ENCODE data around the gene LHFPL3.

LHFPL3 gene

DNA sequence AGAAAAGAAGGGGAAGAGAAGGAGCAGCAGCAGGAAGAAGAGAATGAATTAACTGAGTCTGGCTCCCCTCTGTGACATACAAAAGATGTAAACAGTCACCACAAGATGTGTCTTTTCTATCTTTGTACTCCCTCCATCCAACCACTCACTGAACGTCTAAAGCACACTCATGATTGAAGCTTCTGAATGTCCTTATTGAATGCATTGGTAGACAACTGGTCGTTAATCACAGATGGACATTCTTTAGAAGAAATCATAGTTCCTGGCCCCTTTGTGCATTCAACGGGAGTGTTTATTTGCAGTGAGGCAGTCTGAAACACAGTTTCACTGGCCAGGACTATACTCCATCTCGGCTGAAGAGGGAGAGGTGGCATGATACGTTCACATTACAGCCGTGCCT, 479.3 kb downstream of the LHFPL3 start:
- no peak for DNase-seq

DNA sequence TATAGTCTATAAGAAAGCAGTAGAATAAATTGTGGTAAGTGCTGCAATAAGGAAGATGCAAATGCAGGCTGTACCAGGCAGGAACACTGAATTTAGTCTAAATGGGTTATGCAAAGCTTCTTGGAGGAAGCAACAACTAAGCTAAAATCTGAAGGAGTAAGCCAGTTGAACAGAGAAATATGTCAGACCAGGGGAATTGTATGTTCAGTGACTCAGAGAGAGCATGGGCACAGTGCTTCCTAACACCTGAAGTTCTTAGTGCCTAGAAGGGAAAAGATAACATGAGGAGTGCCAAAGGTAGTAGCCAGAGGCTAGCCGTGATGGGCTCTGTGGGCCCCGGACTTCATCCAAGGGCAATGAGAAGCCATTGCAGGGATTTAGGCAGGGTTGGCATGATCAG, 481.5 kb downstream of the LHFPL3 start:
- DNase-seq: no peak

DNA sequence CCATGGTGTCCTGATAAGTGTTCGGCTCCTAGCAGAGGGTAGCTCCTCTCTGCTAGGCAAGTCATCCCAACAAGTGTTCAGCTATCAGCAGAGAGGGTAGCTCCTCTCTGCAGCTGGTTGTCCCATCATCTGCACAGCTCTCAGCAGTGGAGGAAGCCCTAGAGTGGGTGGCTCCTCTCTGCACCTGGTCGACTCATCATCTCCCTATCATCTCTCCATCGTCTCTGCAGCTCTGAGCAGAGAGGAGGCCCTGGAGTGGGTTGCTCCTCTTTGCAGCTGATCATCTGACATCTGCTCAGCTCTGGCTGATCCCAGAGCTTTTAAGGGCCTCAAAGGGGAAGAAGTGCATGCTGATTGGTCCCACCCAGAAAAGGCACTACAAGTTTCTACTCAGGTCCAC, 485.7 kb downstream of the LHFPL3 start:
- no peak for DNase-seq

DNA sequence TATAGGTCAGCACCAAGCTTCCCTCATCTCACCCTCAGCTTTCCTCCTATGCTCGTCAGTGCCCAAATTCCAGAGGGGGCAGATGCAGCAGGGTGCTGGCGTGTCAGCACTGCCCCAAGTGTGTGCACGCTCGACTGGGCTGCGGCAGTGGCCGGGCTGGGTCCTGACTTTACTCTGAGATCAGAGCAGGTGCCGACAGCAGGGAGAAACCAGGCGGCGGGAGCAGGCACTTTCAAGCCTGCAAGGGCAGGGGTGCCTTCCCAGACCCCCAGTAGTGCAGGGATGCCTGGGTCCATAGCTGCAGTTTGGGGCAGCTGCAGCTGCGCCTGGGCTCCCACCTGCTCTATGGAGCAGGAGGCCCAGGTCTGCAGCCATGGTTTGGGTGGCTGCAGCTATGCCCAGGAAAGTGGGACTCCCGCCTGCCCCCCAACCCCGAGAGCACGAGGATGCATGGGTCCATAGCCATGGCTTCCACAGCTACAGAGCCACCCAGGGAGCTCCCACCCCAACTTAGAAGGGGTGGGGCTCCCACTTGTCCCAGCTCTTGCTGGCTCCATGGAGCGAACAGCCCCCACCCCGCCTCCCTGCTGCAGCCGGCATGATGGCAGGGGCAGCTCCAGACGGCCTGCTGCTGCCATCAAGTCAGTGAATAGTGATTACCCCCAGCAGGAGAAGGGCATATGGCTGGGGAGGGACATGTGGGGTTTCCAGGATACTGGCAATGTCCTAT, 486.4 kb downstream of the LHFPL3 start:
- no peak for DNase-seq

DNA sequence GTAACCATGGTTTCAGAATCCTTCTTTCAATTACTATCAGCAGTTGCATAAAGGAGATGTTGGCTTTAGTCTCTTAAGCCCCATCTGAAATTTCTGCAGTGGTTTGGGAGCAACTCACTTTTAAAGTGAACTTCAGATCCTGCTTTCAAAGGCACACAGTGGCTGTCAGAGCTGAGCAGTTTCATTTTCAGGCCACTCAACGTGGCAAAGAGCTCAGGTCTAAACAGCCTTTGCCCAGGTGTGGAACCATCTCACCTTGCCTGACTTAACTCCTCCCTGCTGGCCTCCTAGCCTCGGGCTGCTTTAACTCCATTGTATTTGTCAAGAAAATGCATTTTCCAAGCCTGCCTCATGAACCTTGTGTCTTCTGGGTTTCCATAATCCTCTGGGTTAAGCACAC, 488.1 kb downstream of the LHFPL3 start:
- DNase-seq: no peak

DNA sequence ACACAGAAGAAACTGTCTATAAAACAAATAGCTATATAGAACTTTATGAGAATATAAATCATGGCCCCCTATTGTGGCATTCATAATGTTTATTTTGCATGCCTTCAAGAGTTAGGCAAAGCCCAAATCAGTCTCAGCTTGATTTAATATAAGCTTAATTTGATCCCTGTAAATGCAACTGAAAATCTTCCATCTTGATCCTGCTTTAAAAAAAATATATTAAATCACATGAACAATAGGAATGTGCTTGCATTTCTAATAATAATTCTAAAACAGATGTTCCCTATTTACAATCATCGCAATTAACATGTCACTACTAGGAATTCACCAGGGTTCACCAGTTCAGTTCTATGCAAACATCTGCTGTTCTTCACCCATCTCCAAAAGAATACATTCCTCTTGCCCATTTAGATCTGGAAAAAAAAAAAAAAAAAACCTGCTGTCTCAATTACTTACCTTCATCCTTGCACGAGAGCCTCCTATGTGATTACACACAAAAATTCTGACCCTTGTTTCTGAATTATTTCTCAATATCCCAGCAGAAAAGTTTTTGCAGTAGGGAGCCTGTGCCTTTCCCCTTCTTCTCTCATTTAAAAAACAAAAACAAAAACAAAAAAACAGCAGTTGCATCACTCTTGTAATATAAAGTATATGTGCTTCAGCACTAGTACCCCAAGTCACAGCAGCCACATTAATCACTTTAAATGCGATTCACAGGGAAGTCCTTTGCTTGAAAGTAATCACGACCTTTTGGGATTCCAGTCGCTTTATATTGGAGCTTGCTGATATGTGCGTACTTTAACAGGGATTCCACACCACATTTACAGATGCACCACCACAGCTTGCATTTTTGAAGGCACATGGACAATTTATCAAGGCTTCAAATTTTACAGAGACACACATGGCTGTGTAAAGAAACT, 490.8 kb downstream of the LHFPL3 start:
- DNase-seq: no peak

DNA sequence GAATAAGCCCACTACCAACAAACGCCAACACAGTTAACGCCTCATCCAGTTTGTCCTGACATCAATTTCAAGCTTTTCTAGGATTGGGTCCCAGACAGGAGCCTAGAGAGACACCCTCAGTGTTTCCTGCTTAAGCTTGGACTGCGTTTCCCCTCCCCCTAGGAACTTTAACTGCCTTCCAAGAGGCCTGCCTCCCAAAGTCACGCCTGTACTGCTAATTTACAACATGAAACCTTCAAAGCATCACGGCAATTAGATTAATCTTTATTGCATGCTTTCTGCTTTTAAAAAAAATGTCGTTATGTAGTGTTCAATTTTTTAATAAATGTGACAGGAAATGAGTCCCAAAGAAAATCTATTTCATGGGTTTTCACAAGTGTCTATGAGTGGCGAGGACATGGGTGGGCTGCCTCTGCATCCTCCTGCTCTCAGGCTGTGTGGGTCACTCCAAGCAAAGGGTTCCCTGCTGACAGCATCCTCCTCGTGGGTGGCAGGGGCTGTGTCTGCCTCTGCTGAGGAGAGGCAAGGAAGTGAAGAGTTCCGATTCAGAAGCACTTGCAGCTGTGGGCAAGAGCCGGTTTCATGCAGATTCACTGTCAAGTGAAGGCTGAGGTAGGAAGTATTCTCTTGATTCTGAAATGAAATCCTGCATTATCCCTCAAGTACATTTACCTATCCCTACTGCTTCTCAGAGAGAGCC, 492.6 kb downstream of the LHFPL3 start:
- DNase-seq: no peak

DNA sequence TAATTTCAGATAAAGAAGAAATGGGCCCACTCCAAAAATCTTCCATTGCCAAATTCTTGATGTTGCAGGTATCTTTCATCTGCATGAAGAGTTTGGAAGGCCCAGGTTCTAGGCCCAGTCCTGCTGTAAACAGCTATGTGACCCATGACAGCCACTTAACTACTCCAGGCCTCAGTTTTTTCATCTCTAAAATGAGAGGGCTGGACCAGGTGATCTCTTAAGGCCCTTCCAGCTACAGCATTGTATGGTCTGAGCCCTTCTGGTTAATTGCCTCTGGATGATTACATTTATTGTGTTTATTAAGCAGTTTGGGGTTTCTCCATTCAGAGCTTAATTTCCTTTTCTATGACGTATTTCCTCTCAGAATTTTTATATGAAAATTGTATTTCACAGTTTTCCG, 494.8 kb downstream of the LHFPL3 start:
- no peak for DNase-seq

DNA sequence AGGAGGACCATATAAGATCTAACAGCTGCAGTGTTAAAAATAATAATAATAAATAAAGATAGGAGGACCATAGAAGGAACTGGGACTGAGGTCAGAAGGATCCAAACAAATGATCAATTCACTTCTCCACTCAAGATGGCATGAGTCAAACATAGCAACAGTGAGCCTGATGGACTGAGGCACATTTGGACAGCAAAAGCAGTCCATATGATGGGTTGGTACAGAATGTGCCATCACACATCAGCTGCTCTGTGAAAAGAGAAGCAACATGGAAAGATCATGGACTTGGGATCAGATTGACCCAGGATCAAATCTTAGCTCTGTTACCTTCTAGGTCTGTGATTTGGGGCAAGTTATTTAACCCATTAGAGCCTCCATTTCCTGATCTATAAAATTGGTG, 496.7 kb downstream of the LHFPL3 start:
- DNase-seq: no peak

DNA sequence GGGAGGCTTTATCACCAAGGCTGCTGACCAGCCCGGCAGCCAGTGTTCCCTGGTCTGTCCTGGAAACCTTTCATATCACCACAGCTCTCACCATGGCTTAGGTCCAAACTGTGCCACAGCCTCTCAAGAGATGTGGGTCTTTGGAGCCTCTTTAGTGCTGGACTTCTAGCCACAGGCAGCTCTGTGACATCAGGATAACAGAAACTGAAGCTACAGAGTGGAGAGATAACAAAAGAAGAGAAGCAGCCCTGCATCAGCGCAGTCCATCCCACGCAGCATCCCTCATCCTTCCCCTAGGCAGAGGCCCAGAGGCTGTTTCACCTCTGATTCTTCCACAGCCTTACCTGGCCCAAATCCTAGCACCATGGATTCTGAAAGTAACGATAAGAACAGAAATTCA, 497.7 kb downstream of the LHFPL3 start:
- DNase-seq: no peak

DNA sequence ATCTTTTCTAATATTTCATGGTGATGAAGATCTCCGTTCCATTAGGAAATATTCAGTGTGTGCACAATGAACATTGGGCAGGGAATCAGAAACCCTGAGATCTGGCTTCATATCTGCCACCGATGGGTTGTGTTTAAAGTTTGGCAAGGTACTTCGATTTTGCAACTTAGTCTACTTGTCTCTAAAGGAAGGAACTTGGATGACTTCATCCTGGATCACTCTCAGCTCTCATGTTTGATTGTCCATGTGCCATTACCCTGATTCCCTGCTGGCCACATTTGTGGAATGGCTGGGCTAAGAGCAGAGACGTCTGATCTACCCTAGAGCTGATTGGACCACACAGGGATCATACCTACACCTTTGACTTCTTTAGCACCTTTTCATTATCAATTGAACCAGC, 508.6 kb downstream of the LHFPL3 start:
- no peak for DNase-seq

DNA sequence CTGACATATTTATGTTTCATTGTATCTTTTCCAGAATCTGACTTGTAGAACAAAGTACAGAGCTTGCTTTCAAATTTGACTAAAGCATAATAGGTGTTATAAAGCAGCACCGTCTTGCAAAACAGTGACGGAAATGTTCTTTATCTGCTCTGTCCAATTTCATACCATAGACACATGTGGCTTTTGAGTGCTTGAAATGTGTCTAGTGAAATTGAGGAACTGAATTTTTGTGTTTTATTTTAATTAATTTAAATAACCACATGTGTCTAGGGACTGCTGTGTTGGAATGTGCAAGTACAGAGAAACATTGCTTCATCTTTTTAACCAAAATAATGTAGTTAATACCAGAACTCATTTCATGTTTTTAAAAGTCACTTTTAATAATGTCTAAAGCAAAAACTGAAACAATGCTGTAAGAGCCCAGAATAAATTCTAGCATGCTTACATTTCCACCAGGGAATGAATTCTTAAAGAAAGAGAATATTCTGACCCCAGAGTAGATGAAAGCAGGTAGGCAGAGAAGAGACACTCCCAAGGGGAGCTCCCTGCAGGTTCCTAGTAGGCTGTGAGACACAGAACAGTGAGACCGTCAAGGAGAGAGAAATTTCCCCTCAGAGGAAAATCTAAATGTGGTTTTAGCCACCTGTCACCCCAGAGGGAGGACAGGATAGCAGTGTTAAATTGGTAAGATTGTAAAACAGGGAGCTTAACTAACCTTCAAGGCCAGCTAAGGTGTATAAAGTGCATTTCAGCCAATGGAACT, 510.3 kb downstream of the LHFPL3 start:
- DNase-seq: no peak

DNA sequence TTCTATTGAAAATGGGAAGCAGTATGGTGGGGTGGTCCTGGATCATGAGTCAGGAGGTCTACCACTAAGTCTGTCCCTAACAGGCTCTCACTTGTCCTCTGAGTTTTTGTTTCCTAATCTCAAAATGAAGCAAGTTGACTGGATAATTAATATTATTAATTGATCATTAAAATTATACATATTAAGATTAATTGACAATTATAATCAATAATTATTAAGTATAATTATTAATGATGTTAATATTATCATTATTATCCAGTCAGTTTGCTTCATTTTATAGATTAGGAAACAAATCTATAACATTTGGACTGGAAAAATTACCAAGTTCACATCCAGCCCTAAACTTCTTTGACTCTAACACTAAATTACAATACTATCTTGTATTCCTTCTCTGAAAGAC, 511.4 kb downstream of the LHFPL3 start:
- DNase-seq: no peak

DNA sequence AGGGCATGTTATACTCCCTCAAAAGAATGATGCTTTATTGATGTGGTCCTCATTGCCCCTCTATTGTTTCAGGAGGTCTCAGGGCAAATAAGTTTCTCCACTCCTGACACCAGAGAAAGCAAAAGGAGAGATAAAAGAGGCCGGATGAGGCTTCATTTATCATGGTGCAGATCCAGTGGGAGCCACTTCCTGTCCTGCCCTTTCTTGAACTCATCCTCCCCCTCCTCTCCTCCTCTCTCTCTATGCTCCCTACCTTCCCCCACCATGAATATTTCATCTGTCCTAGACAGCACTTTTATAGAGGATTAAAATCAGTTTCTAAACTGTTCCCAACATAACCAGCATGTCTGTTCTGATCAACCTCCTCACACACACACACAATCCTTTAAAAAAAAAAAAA, 513.4 kb downstream of the LHFPL3 start:
- DNase-seq: no peak

DNA sequence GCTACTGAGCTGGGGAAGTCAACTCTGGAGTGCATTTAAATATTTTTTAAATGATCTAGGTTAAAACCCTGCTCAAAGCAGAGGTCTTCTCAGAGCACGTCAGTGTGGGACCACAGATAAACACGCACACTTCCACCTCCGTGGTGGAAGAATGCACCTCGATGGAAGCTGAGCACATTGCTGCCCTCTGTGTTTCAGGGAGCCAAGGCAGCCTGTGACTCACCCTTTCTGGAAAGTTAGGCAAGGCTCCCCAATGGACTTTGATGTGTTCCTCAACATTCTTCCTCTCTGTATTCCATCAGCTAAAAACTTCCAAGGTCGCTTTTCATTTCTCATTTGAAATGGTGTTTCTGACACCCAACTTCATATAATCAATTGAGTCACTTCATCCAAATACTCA, 514.8 kb downstream of the LHFPL3 start:
- DNase-seq: no peak

DNA sequence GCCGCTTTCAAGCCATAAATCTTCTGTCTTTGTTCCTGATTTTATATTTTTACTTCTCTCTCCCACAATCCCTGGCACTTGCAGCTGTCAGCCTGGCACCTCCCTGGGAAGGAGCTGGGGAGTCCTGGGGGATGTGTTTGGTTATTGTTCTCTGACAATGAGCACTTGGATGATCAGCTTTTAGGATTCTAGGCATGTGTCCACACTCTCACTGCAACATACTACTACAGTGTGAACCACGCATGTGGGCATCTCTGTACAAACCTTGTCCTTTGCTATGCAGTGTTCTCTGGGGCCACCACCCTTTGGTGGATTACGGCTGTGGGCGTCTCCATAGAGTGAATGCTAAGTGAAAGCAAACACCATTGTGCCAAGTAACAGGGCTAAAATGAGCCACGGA, 517.2 kb downstream of the LHFPL3 start:
- no peak for DNase-seq

DNA sequence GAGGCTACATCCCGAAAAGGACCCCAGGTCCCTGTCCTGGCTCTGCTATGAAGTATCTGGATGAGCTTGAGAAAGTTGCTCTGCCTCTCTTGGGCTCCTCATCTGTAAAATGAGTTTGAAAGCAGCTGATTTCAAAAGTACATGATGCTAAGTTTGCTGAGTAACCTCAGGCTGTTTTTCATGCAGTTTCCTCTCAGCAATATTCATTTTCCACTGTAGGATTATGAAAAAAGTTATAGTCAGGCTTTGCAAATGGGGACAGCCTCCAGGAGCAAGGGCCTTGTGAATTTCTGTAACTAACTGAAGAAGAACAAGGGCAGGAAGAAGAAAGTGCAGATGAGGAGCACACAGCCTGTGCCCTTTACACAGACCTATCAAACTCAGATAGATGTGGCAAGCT, 518.3 kb downstream of the LHFPL3 start:
- DNase-seq: no peak

DNA sequence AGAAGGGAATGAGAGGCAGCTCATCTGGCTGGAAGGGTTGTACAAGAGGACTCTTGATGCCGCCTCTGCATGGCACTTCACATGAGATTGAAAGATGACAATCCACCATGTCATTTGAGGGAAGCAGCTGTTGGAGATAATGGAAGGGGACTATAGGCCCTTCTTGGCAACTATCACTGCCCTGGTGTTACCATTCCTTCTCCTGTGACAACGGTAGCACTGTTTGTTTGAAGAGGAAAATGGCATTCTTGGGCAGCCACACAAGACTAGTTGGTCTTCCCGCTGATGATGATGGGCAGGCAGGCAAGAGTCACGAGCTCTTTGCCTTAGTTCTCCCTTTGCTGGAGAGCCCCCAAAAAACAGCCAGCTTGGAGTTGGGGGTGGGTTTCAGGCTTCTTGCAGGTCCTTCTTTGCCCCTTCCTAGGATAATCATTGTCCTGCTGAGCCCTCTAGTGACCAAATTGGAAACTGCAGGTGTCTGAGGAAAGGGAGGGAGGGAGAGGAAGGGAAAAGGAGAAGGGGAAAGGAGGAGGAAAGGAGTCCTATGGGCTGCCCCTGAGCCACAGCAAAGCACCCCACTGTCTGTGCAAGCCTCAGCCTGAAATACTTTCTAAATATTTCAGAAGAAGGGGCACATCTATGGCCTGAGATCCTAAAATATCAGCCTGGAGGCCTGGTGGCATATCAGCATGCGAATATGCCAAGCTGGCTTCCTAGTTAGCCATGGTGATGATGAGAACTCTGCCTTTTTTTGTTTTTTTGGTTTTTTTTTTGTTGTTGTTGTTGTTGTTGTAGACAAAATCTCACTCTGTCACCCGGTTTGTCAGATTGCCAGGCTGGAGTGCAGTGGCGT, 520.0 kb downstream of the LHFPL3 start:
- no peak for DNase-seq

DNA sequence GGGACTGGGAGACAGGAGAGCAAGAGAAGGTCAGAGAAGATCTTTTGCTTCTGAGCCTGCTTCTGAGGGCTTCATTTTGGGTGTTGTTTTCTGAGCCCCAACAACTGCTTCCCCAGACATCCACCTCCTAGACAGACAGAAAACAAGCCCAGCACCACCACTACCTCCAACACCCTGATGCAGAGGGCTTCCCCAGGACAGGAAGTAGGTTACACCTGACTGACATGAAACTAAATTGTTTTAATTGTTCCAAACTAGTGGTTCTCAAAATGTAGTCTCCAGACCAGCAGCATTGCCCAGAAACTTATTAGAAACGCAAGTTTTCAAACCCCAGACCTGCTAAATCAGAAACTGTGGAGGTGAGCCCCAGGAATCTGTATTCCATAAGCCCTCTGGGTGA, 522.0 kb downstream of the LHFPL3 start:
- no peak for DNase-seq

DNA sequence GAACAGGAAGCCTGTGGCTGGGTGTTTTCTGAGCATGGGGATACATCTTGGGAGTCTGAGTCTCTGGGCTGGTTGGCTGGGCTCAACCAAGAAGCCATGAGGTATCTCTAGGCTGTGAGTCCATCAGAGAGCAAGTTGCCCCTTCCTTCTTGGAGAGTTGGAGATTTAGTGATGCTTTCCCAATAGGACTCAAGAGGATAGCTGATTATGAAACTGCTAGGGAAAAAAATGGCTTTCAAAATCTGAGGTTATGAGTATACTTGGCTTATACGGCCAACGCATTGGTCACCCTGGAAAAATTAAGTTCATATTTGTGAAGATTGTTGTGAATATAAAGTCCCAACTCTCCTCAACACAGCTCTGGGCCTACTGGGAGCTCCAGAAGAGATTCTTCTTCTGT, 522.9 kb downstream of the LHFPL3 start:
- DNase-seq: no peak

DNA sequence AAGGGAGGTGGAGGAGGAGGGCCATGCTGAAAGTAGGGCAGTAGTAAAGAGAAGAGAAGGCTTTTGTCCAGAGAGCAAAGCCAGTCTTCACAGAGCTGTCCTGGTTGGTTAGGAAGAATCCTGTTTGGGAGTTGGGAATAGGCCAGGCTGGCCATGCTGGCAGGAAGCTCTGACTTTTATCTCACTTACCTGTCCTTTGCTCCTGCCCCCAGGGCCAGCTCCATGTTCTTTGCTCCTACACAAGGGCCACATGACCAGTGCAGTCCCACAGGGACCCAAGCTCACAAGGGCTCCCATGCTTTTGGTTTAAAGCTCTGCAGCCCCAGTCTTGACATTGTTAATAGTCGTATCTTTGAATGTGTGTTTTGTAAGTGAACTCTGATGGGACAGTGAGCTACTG, 524.0 kb downstream of the LHFPL3 start:
- no peak for DNase-seq

DNA sequence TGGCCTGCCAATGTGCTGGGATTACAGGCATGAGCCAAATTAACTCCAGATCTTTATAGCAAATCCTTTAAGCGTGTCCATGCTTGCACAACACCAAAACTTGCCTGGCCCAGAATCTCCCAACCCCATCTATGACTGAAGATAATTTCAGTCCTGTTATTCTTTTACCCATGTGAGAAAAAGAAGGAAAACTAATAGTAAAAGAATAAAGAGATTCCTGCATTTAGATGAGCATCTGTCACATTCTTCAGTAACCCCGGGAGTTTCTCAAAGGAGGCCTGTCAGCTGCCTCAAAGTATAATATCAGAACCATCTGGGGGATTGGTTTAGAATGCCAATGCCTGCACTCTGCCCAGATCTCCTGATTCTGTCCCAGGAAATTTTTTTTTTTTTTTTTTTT, 527.5 kb downstream of the LHFPL3 start:
- DNase-seq: no peak
